HepG2 (cell line): ENCODE results near the gene SYNC. TPM values are rescaled to one million over a fixed set of nuclear protein-coding genes. Genes with fewer than 3 reads are reported as not detected.

Experiments
- AGO2 ChIP-seq: fragments of 200-400 bp; formaldehyde crosslinking; optimal IDR thresholded peaks from 2 replicates; pipeline ENCODE3; 2017; ENCODE audit warnings: mild to moderate bottlenecking, low read depth, low read length, moderate library complexity
- AKAP8 ChIP-seq: sonication (generic); formaldehyde crosslinking; IDR thresholded peaks from 2 replicates; pipeline ENCODE4 v1.5.1; 2020; ENCODE audit warnings: mild to moderate bottlenecking, missing genetic modification reagents
- ARID3A ChIP-seq: IDR thresholded peaks from 2 replicates; pipeline ENCODE4 v1.6.1; 2012; ENCODE audit warnings: low read depth, low read length, improper control_type of control experiment
- BCL6 ChIP-seq: IDR thresholded peaks from 2 replicates; pipeline ENCODE4 v1.6.1; 2016; ENCODE audit warnings: missing genetic modification reagents, missing compliant biosample characterization
- CBX1 ChIP-seq: IDR thresholded peaks from one replicate; pipeline ENCODE4 v1.6.1; 2016; ENCODE audit warnings: antibody characterized with exemption, low read depth
- ETV6 ChIP-seq: sonication (generic); formaldehyde crosslinking; conservative IDR thresholded peaks from 2 replicates; pipeline ENCODE4 v1.4.0; 2020; ENCODE audit warnings: missing genetic modification reagents
- GATAD1 ChIP-seq: IDR thresholded peaks from 2 replicates; pipeline ENCODE4 v1.6.1; 2016; ENCODE audit warnings: missing genetic modification reagents, missing compliant biosample characterization
- GATAD2A ChIP-seq: IDR thresholded peaks from 2 replicates; pipeline ENCODE4 v1.6.1; 2016
- GZF1 ChIP-seq: sonication (generic); formaldehyde crosslinking; IDR thresholded peaks from 2 replicates; pipeline ENCODE4 v1.5.1; 2020; ENCODE audit warnings: mild to moderate bottlenecking, missing genetic modification reagents
- HOXA3 ChIP-seq: sonication (generic); formaldehyde crosslinking; IDR thresholded peaks from 2 replicates; pipeline ENCODE4 v1.5.0; 2020; ENCODE audit warnings: missing genetic modification reagents
- KAT8 ChIP-seq: IDR thresholded peaks from 2 replicates; pipeline ENCODE4 v1.6.1; 2016; ENCODE audit warnings: missing genetic modification reagents, missing compliant biosample characterization
- MTA3 ChIP-seq: sonication (generic); formaldehyde crosslinking; IDR thresholded peaks from 2 replicates; pipeline ENCODE4 v1.4.0; 2020; ENCODE audit warnings: missing genetic modification reagents
- NFATC3 ChIP-seq: sonication (generic); formaldehyde crosslinking; IDR thresholded peaks from 2 replicates; pipeline ENCODE4 v1.5.1; 2020; ENCODE audit warnings: mild to moderate bottlenecking, missing genetic modification reagents
- POGZ ChIP-seq: sonication (generic); formaldehyde crosslinking; IDR thresholded peaks from 2 replicates; pipeline ENCODE4 v1.4.0; 2020; ENCODE audit warnings: mild to moderate bottlenecking, missing genetic modification reagents
- SALL1 ChIP-seq: sonication (generic); formaldehyde crosslinking; IDR thresholded peaks from 2 replicates; pipeline ENCODE4 v1.8.0; 2022; ENCODE audit warnings: mild to moderate bottlenecking, missing genetic modification reagents
- SP4 ChIP-seq: sonication (generic); formaldehyde crosslinking; IDR thresholded peaks from 2 replicates; pipeline ENCODE4 v1.8.1; 2023; ENCODE audit warnings: mild to moderate bottlenecking, missing genetic modification reagents
- ZEB1 ChIP-seq: IDR thresholded peaks from 2 replicates; pipeline ENCODE4 v1.6.1; 2012; ENCODE audit warnings: mild to moderate bottlenecking, low read depth, inconsistent platforms; ENCODE audit not compliant: insufficient replicate concordance
- ZMYM2 ChIP-seq: sonication (generic); formaldehyde crosslinking; IDR thresholded peaks from 2 replicates; pipeline ENCODE4 v1.8.0; 2022; ENCODE audit warnings: mild to moderate bottlenecking, missing genetic modification reagents
- ZNF17 ChIP-seq: sonication (generic); formaldehyde crosslinking; IDR thresholded peaks from 2 replicates; pipeline ENCODE4 v1.5.0; 2020; ENCODE audit warnings: mild to moderate bottlenecking, missing genetic modification reagents
- ZNF234 ChIP-seq: sonication (generic); formaldehyde crosslinking; conservative IDR thresholded peaks from 2 replicates; pipeline ENCODE4 v1.5.1; 2020; ENCODE audit warnings: mild to moderate bottlenecking, missing genetic modification reagents
- ZNF572 ChIP-seq: sonication (generic); formaldehyde crosslinking; IDR thresholded peaks from 2 replicates; pipeline ENCODE4 v1.5.1; 2020; ENCODE audit warnings: mild to moderate bottlenecking, missing genetic modification reagents
- ZNF574 ChIP-seq: sonication (generic); formaldehyde crosslinking; IDR thresholded peaks from 2 replicates; pipeline ENCODE4 v1.4.0; 2020; ENCODE audit warnings: missing genetic modification reagents
- ZNF660 ChIP-seq: sonication (generic); formaldehyde crosslinking; IDR thresholded peaks from 2 replicates; pipeline ENCODE4 v1.5.1; 2020; ENCODE audit warnings: mild to moderate bottlenecking, low read depth, missing genetic modification reagents, borderline replicate concordance
- ZNF75D ChIP-seq: sonication (generic); formaldehyde crosslinking; IDR thresholded peaks from 2 replicates; pipeline ENCODE4 v1.8.1; 2023; ENCODE audit warnings: missing genetic modification reagents, mild to moderate bottlenecking, borderline replicate concordance
- ZNF816 ChIP-seq: sonication (generic); formaldehyde crosslinking; IDR thresholded peaks from 2 replicates; pipeline ENCODE4 v1.8.0; 2022; ENCODE audit warnings: missing genetic modification reagents, mild to moderate bottlenecking, borderline replicate concordance
- ZNF850 ChIP-seq: sonication (generic); formaldehyde crosslinking; conservative IDR thresholded peaks from 2 replicates; pipeline ENCODE4 v1.9.0; 2021; ENCODE audit warnings: mild to moderate bottlenecking, missing genetic modification reagents
- polyA plus RNA-seq, 8 experiments: library from polyadenylated mRNA; depleted of rRNA in 3 of 8; stranded (reverse) in 7 of 8; unstranded in 1 of 8; fragments of >200 nt; fragmentation: Illumina TruSeq in 4 of 8; extraction: Trizol in 4 of 8; gene quantifications; 2 replicates each; pipeline versions ENCODE4 v1.2.1 to v1.2.3, GENCODE V29; 2011 to 2016; ENCODE audit warnings: low read depth in 4 of 8, missing spikeins in 1 of 8, mixed read lengths in 1 of 8; ENCODE audit not compliant: insufficient read depth in 1 of 8
- total RNA-seq, 5 experiments: library from RNA; depleted of rRNA; stranded (reverse); fragments of >200 nt; fragmentation: Illumina TruSeq; extraction: Trizol; gene quantifications; 2 replicates each; pipeline ENCODE4 v1.2.3, GENCODE V29; 2016; ENCODE audit warnings: low read depth in 1 of 5
- TF ChIP-seq, protein P1 (sequence below): sonication (generic); formaldehyde crosslinking; IDR thresholded peaks from 2 replicates; pipeline ENCODE4 v1.5.0; 2020; ENCODE audit warnings: missing genetic modification reagents

SYNC gene
- total and polyA plus RNA-seq, 2 of the 13 experiments (the other 11 are each of a cell fraction or from before 2014, with no cell fraction given) = 2.4 to 5.4 TPM

DNA sequence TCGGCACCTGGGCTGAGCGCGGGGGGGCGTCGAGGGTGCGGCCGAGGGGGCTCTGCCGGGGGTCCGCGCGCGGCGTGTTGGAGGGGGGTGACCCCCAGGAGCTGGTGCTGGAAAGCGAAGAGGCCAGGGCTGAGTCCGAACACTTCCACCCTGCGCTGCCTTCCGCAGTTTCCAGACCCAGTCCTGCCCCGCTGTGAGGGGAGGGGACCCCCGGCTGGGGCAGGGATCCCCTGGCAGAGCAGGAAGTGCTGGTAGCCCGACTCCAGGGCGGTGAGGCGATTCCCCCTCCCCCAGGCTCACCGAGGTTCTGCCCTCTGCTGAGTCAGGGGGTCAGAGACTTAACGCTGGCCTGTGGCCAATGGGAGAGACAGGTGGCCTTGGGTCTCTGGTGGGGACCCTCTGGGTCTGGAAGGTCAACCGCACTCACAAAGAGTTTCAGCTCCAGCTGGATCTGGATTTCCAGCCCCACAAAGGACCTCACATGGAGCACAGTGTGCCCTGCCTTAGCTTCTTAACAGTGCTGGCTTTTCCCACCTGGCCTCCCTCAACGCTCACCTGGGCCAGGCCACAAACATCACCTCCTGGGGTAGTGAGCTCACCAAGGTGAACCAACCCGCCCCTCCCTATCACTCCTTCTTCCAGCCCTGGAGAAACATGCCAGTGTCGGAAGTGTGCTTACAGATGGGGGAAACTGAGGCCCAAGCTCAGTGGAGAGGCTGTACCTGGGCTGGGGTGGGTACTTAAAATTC lies 39.8 kb upstream of the SYNC start (continued):
- peak; percentile 25 for TF ChIP-seq ZEB1
- TF ChIP-seq MTA3 (CRISPR knock-in tag) = no peak
- TF ChIP-seq SP4 (CRISPR knock-in tag) = no peak
- peak; percentile 56 for TF ChIP-seq HOXA3 (CRISPR knock-in tag)
- no peak for TF ChIP-seq ZNF850 (CRISPR knock-in tag)
- TF ChIP-seq, protein P1, sequence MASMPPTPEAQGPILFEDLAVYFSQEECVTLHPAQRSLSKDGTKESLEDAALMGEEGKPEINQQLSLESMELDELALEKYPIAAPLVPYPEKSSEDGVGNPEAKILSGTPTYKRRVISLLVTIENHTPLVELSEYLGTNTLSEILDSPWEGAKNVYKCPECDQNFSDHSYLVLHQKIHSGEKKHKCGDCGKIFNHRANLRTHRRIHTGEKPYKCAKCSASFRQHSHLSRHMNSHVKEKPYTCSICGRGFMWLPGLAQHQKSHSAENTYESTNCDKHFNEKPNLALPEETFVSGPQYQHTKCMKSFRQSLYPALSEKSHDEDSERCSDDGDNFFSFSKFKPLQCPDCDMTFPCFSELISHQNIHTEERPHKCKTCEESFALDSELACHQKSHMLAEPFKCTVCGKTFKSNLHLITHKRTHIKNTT = no peak
- TF ChIP-seq ETV6 (CRISPR knock-in tag) = no peak
- no peak for TF ChIP-seq ZNF816 (CRISPR knock-in tag)
- TF ChIP-seq ZMYM2 (CRISPR knock-in tag) = no peak
- TF ChIP-seq ZNF660 (CRISPR knock-in tag) = no peak
- no peak for TF ChIP-seq ZNF75D
- TF ChIP-seq ZNF17 (CRISPR knock-in tag) = no peak
- peak; percentile 37; the same call in 1 of the 2 replicates for TF ChIP-seq ZNF572 (CRISPR knock-in tag)
- TF ChIP-seq AKAP8 = 0 out of 2 replicates have a peak, but pooled peaks have one; percentile 8
- peak; percentile 36; the same call in 1 of the 2 replicates for TF ChIP-seq BCL6
- TF ChIP-seq SALL1 (CRISPR knock-in tag) = peak; percentile 10; the same call in 1 of the 2 replicates
- TF ChIP-seq NFATC3 (CRISPR knock-in tag) = no peak
- TF ChIP-seq KAT8 (CRISPR knock-in tag) = no peak
- no peak for TF ChIP-seq CBX1
- TF ChIP-seq ZNF574 = no peak
- TF ChIP-seq ZNF234 = no peak
- TF ChIP-seq GATAD1 (CRISPR knock-in tag) = peak; percentile 9; the same call in 1 of the 2 replicates
- TF ChIP-seq POGZ (CRISPR knock-in tag) = no peak
- no peak for TF ChIP-seq ARID3A
- TF ChIP-seq GZF1 (CRISPR knock-in tag) = no peak
- peak; percentile 22 for TF ChIP-seq AGO2
- peak; percentile 48; the same call in 1 of the 2 replicates for TF ChIP-seq GATAD2A (CRISPR knock-in tag)
